HCT116 (cell line): Measurements from ENCODE around the gene RTF2. TPM values are rescaled to one million over a fixed set of nuclear protein-coding genes. Genes with fewer than 3 reads are reported as not detected.

Experiments
- ATAC-seq: fragments of 200-7000 bp; cut with Tn5 transposase; 2 replicates; pipeline ENCODE4 v1.9.1; 2020; ENCODE audit warnings: mild to moderate bottlenecking, moderate library complexity
- BruUV-seq: library from RNA; stranded (reverse); fragments of 400-500 nt; replicated peaks from 2 replicates; lab custom pipeline; 2021; lab: Mats Ljungman, UMichigan
- CTCF ChIA-PET: fragments of 300-600 bp; sonication (Branson Sonifier 250); formaldehyde crosslinking; loops from one replicate; lab custom pipeline; 2021; ENCODE audit warnings: antibody characterized with exemption; lab: Charles Lee
- POLR2A ChIA-PET: fragments of 300-600, 350-600 bp; sonication (Branson Sonifier 250); formaldehyde crosslinking; loops from one replicate; lab custom pipeline; 2021; ENCODE audit warnings: antibody characterized with exemption; lab: Charles Lee
- RAD21 ChIA-PET, 2 experiments: fragments of 300-600 bp; sonication (Branson Sonifier 250); formaldehyde crosslinking; loops; one replicate each; lab custom pipeline; 2023; ENCODE audit warnings: low total read pairs in 2 of 2; ENCODE audit not compliant: uncharacterized antibody in 2 of 2, unreplicated experiment in 2 of 2, low non-redundant PET in 1 of 2; lab: Charles Lee
- DNase-seq: peaks from one replicate; pipeline ENCODE4 v3.0.0-alpha.2; 2010; ENCODE audit warnings: low read depth, low spot score
- H2AFZ ChIP-seq: fragments of 200-600 bp; shearing (Covaris generic), sonication (generic); 2 replicates; pipeline ENCODE4 v1.6.1; 2017; ENCODE audit warnings: low read depth, mixed run types, mixed read lengths, antibody characterized with exemption, low read length; ENCODE audit not compliant: poor library complexity, severe bottlenecking
- H3K27ac ChIP-seq: 2 replicates; pipeline ENCODE4 v1.5.1; 2012; ENCODE audit warnings: low read depth, low read length
- H3K27me3 ChIP-seq: fragments of 200-600 bp; sonication (generic); 2 replicates; pipeline ENCODE4 v1.6.1; 2016; ENCODE audit warnings: mixed run types, low read length, mixed read lengths; ENCODE audit not compliant: insufficient read depth
- H3K36me3 ChIP-seq, 2 experiments: fragments of 200-500 bp in 1 of 2; fragments of 200-600 bp in 1 of 2; sonication (Bioruptor generic) in 1 of 2; sonication (generic) in 1 of 2; 2 replicates each; pipeline versions ENCODE4 v1.5.1 to v1.6.1; 2014 to 2016; ENCODE audit warnings: low read length in 2 of 2, inconsistent platforms in 1 of 2, mixed read lengths in 1 of 2, mixed run types in 1 of 2; ENCODE audit not compliant: insufficient read depth in 2 of 2, control insufficient read depth in 1 of 2
- H3K4me1 ChIP-seq, 2 experiments: fragments of 200-600 bp in 1 of 2; sonication (generic) in 1 of 2; 2 replicates each; pipeline versions ENCODE4 v1.5.1 to v1.6.1; 2012 to 2017; ENCODE audit warnings: low read length in 2 of 2, inconsistent platforms in 1 of 2, mild to moderate bottlenecking in 1 of 2, mixed read lengths in 1 of 2, mixed run types in 1 of 2, moderate library complexity in 1 of 2; ENCODE audit not compliant: insufficient read depth in 2 of 2, control insufficient read depth in 1 of 2
- H3K4me2 ChIP-seq: fragments of 200-600 bp; sonication (generic); 2 replicates; pipeline ENCODE4 v1.6.1; 2017; ENCODE audit warnings: mixed run types, low read length, mixed read lengths
- H3K4me3 ChIP-seq, 2 experiments: fragments of 200-600 bp in 1 of 2; sonication (generic) in 1 of 2; replicated peaks in 1 of 2; 2 replicates each; pipeline ENCODE4 v1.5.1; 2011 to 2016; ENCODE audit warnings: low read length in 2 of 2, control low read depth in 1 of 2, low read depth in 1 of 2, mild to moderate bottlenecking in 1 of 2, mixed read lengths in 1 of 2, mixed run types in 1 of 2
- H3K79me2 ChIP-seq: fragments of 200-600 bp; sonication (generic); 2 replicates; pipeline ENCODE4 v1.6.1; 2017; ENCODE audit warnings: mild to moderate bottlenecking, mixed run types, low read length, moderate library complexity, mixed read lengths; ENCODE audit not compliant: insufficient read depth
- H3K9ac ChIP-seq: fragments of 200-600 bp; sonication (generic); 2 replicates; pipeline ENCODE4 v1.6.1; 2016; ENCODE audit warnings: low read length, mixed read lengths
- H3K9me2 ChIP-seq: fragments of 200-600 bp; sonication (generic), shearing (Covaris generic); 2 replicates; pipeline ENCODE4 v1.6.1; 2017; ENCODE audit warnings: mixed run types, mild to moderate bottlenecking, moderate library complexity; ENCODE audit not compliant: insufficient read depth
- H3K9me3 ChIP-seq, 2 experiments: fragments of 200-500 bp in 1 of 2; fragments of 200-600 bp in 1 of 2; sonication (Bioruptor generic) in 1 of 2; sonication (generic) in 1 of 2; 2 replicates each; pipeline ENCODE4 v1.6.1; 2014 to 2017; ENCODE audit warnings: low read length in 2 of 2, mixed read lengths in 2 of 2, inconsistent platforms in 1 of 2, low read depth in 1 of 2, mild to moderate bottlenecking in 1 of 2, mixed run types in 1 of 2, moderate library complexity in 1 of 2; ENCODE audit not compliant: control insufficient read depth in 1 of 2, insufficient read depth in 1 of 2
- H4K20me1 ChIP-seq: fragments of 200-600 bp; sonication (generic), shearing (Covaris generic); 2 replicates; pipeline ENCODE4 v1.6.1; 2017; ENCODE audit warnings: mixed run types, mild to moderate bottlenecking, moderate library complexity; ENCODE audit not compliant: insufficient read depth
- ATF3 ChIP-seq: IDR thresholded peaks from 2 replicates; pipeline ENCODE4 v1.6.1; 2012
- CBX3 ChIP-seq: IDR thresholded peaks from 2 replicates; pipeline ENCODE4 v1.6.1; 2012; ENCODE audit warnings: low read depth
- CEBPB ChIP-seq: IDR thresholded peaks from 2 replicates; pipeline ENCODE4 v1.6.1; 2012; ENCODE audit warnings: low read depth
- CTCF ChIP-seq, 3 experiments: fragments of 200-600 bp in 1 of 3; sonication (generic) in 1 of 3; IDR thresholded peaks in 2 of 3; conservative IDR thresholded peaks in 1 of 3; 2 replicates each; pipeline ENCODE4 v1.5.1; 2012 to 2017; ENCODE audit warnings: low read depth in 2 of 3, low read length in 2 of 3, antibody characterized with exemption in 1 of 3, borderline replicate concordance in 1 of 3, control low read depth in 1 of 3, mild to moderate bottlenecking in 1 of 3, mixed read lengths in 1 of 3, mixed run types in 1 of 3, moderate library complexity in 1 of 3; ENCODE audit not compliant: insufficient read depth in 1 of 3
- EGR1 ChIP-seq: IDR thresholded peaks from 2 replicates; pipeline ENCODE4 v1.6.1; 2012; ENCODE audit warnings: low read depth
- ELF1 ChIP-seq: IDR thresholded peaks from 2 replicates; pipeline ENCODE4 v1.6.1; 2012; ENCODE audit warnings: low read depth, borderline replicate concordance
- EZH2 ChIP-seq: fragments of 200-600 bp; sonication (generic); IDR thresholded peaks from 2 replicates; pipeline ENCODE4 v1.6.1; 2017; ENCODE audit warnings: antibody characterized with exemption, mixed run types
- EZH2phosphoT487 ChIP-seq: fragments of 200-600 bp; IDR thresholded peaks from 2 replicates; pipeline ENCODE4 v1.6.1; 2018; ENCODE audit warnings: antibody characterized with exemption, borderline replicate concordance
- FOSL1 ChIP-seq: IDR thresholded peaks from 2 replicates; pipeline ENCODE4 v1.6.1; 2012; ENCODE audit warnings: low read depth
- JUND ChIP-seq: IDR thresholded peaks from 2 replicates; pipeline ENCODE4 v1.6.1; 2012
- MAX ChIP-seq: IDR thresholded peaks from 2 replicates; pipeline ENCODE4 v1.6.1; 2012
- POLR2A ChIP-seq: IDR thresholded peaks from 2 replicates; pipeline ENCODE4 v1.7.0; 2011; ENCODE audit warnings: borderline replicate concordance; ENCODE audit not compliant: insufficient read depth, insufficient read length; ENCODE audit errors: extremely low read depth
- POLR2AphosphoS5 ChIP-seq: IDR thresholded peaks from 2 replicates; pipeline ENCODE4 v1.6.1; 2011; ENCODE audit warnings: mild to moderate bottlenecking, low read depth, low read length, moderate library complexity
- RAD21 ChIP-seq: IDR thresholded peaks from 2 replicates; pipeline ENCODE4 v1.6.1; 2012; ENCODE audit warnings: low read depth, mild to moderate bottlenecking
- REST ChIP-seq: IDR thresholded peaks from 2 replicates; pipeline ENCODE4 v1.6.1; 2012; ENCODE audit warnings: low read depth
- SIN3A ChIP-seq: IDR thresholded peaks from 2 replicates; pipeline ENCODE4 v1.6.1; 2012; ENCODE audit warnings: low read depth
- SRF ChIP-seq: IDR thresholded peaks from 2 replicates; pipeline ENCODE4 v1.6.1; 2012; ENCODE audit warnings: low read depth
- YY1 ChIP-seq: IDR thresholded peaks from 2 replicates; pipeline ENCODE4 v1.6.1; 2011; ENCODE audit warnings: low read length, low read depth, moderate library complexity, mild to moderate bottlenecking; ENCODE audit not compliant: insufficient replicate concordance; ENCODE audit errors: extremely low read depth
- ZBTB33 ChIP-seq: IDR thresholded peaks from 2 replicates; pipeline ENCODE4 v1.6.1; 2011; ENCODE audit warnings: mild to moderate bottlenecking, low read length, moderate library complexity; ENCODE audit not compliant: insufficient replicate concordance; ENCODE audit errors: extremely low read depth
- ZFX ChIP-seq: fragments of 450-650 bp; IDR thresholded peaks from 2 replicates; pipeline ENCODE4 v1.6.1; 2017
- intact Hi-C: fragments of 100-400 bp; cut with micrococcal nuclease; formaldehyde crosslinking; loops from 2 replicates; pipeline ENCODE4 v1.10.0; 2022
- total RNA-seq: library from RNA; stranded (reverse); gene quantifications from one replicate; pipeline ENCODE4 v1.2.1, GENCODE V29; 2021; ENCODE audit not compliant: unreplicated experiment

The RTF2 gene
- total RNA-seq, 1 experiment from 2014 or later = 73.8 TPM

GRCh38 chr20:56424931-56425330 is 43.5 kb upstream of the RTF2 start:
- Histone ChIP-seq H3K36me3 (no peaks in the 10 kb centered on the region), H3K4me2 (no peak overlapping the region), H3K4me1 (peaks cover 15 to 32% of the 10 kb centered on the region in 2 experiments), H2AFZ (no peak overlapping the region), H3K9me3 (no peaks in the 10 kb centered on the region), H3K4me3 (no peak overlapping the region), H3K9ac (no peak overlapping the region), H3K27me3 (no peaks in the 10 kb centered on the region), H3K27ac (no peak overlapping the region), H3K79me2 (no peaks in the 10 kb centered on the region), H3K9me2 (no peaks in the 10 kb centered on the region), H4K20me1 (no peaks in the 10 kb centered on the region)
- no peak for TF ChIP-seq ELF1
- no peak for TF ChIP-seq FOSL1
- no peak for TF ChIP-seq MAX
- no peak for TF ChIP-seq CTCF (IDR thresholded peaks at IDR 0.05 in 2 of 3, conservative IDR thresholded peaks at IDR 0.05 in 1 of 3; ENCODE audit: borderline replicate concordance in 1 of 3, insufficient read depth in 1 of 3, low read depth in 2 of 3, low read length in 2 of 3)
- no peak for TF ChIP-seq YY1
- no peak for TF ChIP-seq EZH2phosphoT487
- TF ChIP-seq ZBTB33 = no peak
- no peak for TF ChIP-seq JUND
- TF ChIP-seq SIN3A = no peak
- TF ChIP-seq RAD21 = no peak
- TF ChIP-seq CEBPB = no peak
- TF ChIP-seq EZH2 = no peak
- no peak for TF ChIP-seq POLR2A
- no peak for TF ChIP-seq SRF
- TF ChIP-seq EGR1 = no peak
- TF ChIP-seq ATF3 = no peak
- TF ChIP-seq REST = no peak
- no peak for TF ChIP-seq ZFX
- no peak for TF ChIP-seq CBX3
- no peak for TF ChIP-seq POLR2AphosphoS5
- DNase-seq = no peak
- ChIA-PET POLR2A (no interaction called here), CTCF (no interaction called here), RAD21 (no interaction called here)
- ATAC-seq = no peak
- intact Hi-C loops = no loop called here
- no TSS peak for BruUV-seq
